ENCODE measurements around the gene MAF. TPM values are rescaled to one million over a fixed set of nuclear protein-coding genes. Genes with fewer than 3 reads are reported as not detected.

The MAF gene
- total and polyA plus RNA-seq, 2 experiments from 2014 or later: 0.91 to 2.5 TPM

- Histone ChIP-seq H3K4me3 (no peak overlapping the region), H3K27me3 (ENCODE audit: insufficient read depth) (no peaks in the 10 kb centered on the region), H3K4me1 (ENCODE audit: insufficient read depth) (no peaks in the 10 kb centered on the region), H3K36me3 (ENCODE audit: insufficient read depth) (no peaks in the 10 kb centered on the region), H2AFZ (no peak overlapping the region), H3F3A (replicated peaks; ENCODE audit: low read depth) (no peaks in the 10 kb centered on the region), H3K9me2 (ENCODE audit: insufficient read depth) (0 out of 2 replicates have a peak, but pooled peaks cover 3% of the 10 kb centered on the region), H4K20me1 (replicated peaks; ENCODE audit: insufficient read depth) (no peaks in the 10 kb centered on the region), H3K27ac (ENCODE audit: low read depth) (no peak overlapping the region), H3K79me2 (replicated peaks; ENCODE audit: insufficient read depth) (no peaks in the 10 kb centered on the region), H3K4me2 (no peak overlapping the region)
- TF ChIP-seq STAT1 (IDR thresholded peaks at IDR 0.05; ENCODE audit: unreplicated experiment) (no peak), ZNF331 (CRISPR knock-in tag; IDR thresholded peaks at IDR 0.05; ENCODE audit: low read depth) (no peak), REST (IDR thresholded peaks at IDR 0.05; ENCODE audit: unreplicated experiment) (no peak), JUNB (IDR thresholded peaks at IDR 0.05; ENCODE audit: unreplicated experiment) (no peak), EZH2 (IDR thresholded peaks at IDR 0.05; ENCODE audit: low read depth, unreplicated experiment) (no peak), POLR2AphosphoS5 (IDR thresholded peaks at IDR 0.05; ENCODE audit: low read depth) (no peak), EZH2phosphoT487 (IDR thresholded peaks at IDR 0.05; ENCODE audit: unreplicated experiment) (no peak), CREB1 (CRISPR knock-in tag; IDR thresholded peaks at IDR 0.05; ENCODE audit: low read depth) (no peak), ZNF462 (CRISPR knock-in tag; IDR thresholded peaks at IDR 0.05) (no peak), NANOG (IDR thresholded peaks at IDR 0.05; ENCODE audit: borderline replicate concordance) (no peak), CTCF (conservative IDR thresholded peaks at IDR 0.05; ENCODE audit: low read depth in 2 of 2) (no peak), ETS1 (IDR thresholded peaks at IDR 0.05) (no peak), ZNF114 (CRISPR knock-in tag; IDR thresholded peaks at IDR 0.05) (no peak)
- no peak for ATAC-seq
- Mint-ChIP-seq H3K27ac (no peak overlapping the region), H3K27me3 (ENCODE audit: insufficient read depth, low read depth, poor library complexity) (no peaks in the 10 kb centered on the region), H3K36me3 (ENCODE audit: low read depth) (no peaks in the 10 kb centered on the region), H3K4me3 (no peak overlapping the region), H3K4me1 (no peaks in the 10 kb centered on the region), H3K9me3 (no peaks in the 10 kb centered on the region)
- DNase-seq (ENCODE audit: low spot score): no peak
Observed at GRCh38 chr16:79642652-79643051, 42.1 kb upstream of the MAF start.

All from GM23338 (cell line).